HG03066 (cell line): ENCODE data around the gene SLC2A9.
"Not testable (repeated sequence)": the region's sequence is repeated elsewhere in the genome, so short reads cannot be mapped to it uniquely, and the experiment has no call there.

Experiments
- ATAC-seq: cut with Tn5 transposase; IDR thresholded peaks from one replicate; pipeline ENCODE4 v1.9.1; 2021; ENCODE audit warnings: low read depth; ENCODE audit not compliant: unreplicated experiment

Gene SLC2A9

GRCh38 chr4:10002278-10002677, 19.0 kb downstream of the SLC2A9 start:
- ATAC-seq: no peak

DNA sequence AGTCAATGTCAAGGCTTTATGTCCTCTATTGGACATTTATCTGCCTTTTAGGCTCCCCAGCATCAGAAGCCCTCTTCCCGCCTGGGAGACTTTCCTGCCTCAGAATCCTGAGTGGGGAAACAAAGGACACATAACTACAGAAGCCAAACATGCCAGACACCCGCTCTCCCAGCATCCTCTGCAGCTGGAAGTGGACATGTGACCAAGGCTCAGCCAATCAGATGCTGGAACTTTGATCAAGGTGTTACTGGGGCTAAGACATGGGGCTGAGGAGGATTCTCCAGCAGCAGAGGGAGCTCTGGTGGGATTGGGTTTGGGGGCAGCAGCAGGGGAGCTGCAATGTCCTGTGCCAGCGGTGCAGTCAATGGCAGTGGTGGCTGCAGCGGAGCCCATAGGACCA, 19.5 kb downstream of the SLC2A9 start:
- ATAC-seq: no peak

GRCh38 chr4:9999956-10000561, 21.2 kb downstream of the SLC2A9 start:
- ATAC-seq: no peak

- no peak for ATAC-seq
Measured at GRCh38 chr4:9997886-9998285, 23.4 kb downstream of the SLC2A9 start.

DNA sequence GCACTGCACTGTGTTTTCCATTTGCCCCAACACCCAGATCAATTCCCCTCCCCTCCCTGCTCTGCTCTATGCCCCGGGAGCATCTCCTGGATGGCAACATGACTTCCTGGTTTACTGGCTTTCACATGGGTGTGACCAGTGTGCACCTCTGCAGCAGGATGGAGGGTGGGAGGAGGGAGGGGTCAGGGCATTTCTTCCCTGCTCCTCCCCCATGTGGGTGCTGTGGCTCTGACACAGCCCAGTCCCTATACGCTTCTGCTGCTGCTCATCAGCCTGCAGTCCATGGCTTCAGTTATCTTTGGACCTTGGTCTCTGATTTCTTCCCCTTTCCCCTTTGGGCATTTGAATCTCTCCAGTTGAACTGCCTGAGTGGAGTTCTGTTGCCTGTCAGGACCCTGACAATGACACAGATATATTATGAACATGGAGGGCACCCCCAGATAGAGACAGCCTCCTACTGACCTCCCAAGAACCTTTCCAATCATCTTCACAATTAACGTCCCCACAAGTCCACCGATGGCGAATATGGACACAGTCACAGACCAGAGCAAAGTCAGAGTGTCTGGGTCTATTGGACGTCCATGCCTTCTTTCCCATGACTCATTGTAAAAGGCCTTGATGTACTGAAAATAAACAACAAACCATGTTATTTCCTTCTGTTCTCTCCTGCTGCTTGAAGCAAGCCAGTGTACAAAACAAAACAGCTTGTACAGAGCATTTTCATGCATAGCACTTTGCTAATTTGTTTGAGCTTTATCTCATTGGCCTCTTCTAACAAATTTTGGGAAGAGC, 24.8 kb downstream of the SLC2A9 start:
- no peak for ATAC-seq

- no peak for ATAC-seq
Measured at GRCh38 chr4:9994246-9994847, 26.9 kb downstream of the SLC2A9 start.

DNA sequence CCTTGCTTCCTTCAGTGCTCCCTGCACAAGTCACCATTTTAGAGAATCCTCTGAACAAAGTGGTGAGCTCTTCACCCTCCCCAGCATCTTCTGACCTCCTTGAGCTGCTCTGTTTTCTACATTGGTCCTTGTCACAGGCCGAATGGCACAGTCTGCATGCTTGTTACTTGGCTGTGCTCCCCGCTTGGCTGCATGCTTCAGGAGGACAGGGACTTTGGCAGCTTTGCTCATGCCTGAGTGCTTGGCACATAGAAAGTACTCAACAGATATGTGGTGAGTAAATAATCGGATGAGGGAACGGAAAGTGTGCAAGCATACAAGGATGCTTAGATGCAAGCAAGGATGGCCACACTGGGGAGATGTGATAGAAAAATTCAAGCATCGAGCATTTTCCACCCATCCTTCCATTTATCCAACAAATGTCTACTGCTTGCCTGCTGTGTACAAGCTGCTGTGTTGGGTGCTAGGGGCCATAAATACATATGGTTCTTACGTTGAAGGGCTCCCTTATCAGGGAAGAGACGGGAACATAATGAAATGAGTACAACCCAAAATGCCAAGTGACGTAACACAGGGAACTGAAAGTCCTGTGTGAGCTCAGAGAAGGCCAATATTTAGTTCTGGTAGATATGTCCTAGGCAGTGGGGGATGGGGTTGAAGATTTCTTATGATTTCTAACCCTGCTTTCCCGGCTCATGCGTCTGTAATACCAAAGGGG, 31.2 kb downstream of the SLC2A9 start:
- ATAC-seq: no peak

- ATAC-seq: no peak
Measured at GRCh38 chr4:9988933-9989332, 32.4 kb downstream of the SLC2A9 start.

GRCh38 chr4:9988363-9988749, 32.9 kb downstream of the SLC2A9 start:
- ATAC-seq: no peak

DNA sequence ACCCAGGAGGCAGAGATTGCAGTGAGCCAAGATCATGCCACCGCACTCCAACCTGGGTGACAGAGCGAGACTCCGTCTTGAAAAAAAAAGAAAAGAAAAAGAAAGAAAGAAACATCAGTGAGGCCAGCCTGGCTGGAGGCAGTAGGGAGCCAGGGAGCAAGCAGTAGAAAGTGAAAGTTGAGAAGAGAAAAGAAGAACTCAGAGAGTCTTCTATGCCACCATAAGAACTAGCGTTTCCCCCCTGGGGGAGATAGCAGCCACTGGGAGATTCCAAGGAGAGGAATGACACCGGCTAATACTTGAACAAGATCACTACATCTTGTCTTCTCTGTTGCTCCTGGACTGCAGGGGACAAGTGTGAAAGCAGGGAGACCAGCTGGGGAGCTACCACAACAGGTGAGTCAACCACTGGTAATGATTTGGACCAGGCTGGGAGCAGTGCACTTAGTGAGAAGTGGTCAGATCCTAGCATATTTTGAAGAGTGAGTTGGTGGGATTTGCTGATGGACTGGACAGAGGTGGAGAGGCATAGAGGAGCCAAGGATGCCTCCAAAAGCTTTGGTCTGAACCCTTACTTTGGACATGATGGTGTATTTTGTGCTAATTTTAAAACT, 33.4 kb downstream of the SLC2A9 start:
- ATAC-seq: peak; percentile 73

DNA sequence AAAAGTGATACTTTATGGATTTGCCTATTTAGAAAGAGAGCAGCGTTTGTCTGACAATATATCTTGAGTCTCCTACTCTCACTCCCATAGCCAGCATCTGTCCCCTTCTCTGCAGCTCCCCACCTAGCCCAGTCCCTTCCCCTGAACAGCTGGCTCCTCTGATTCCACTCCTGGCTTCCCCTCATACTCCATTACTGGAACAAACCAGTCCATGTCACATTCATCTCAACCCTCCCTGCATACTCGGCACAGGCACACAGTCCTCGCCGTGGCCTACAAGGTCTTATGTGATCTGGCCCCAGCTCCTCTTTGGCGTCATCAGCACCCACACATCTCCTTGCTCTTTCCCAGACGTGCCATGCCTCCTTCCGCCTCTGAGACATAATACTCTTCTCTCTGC, 36.7 kb downstream of the SLC2A9 start:
- ATAC-seq: no peak

DNA sequence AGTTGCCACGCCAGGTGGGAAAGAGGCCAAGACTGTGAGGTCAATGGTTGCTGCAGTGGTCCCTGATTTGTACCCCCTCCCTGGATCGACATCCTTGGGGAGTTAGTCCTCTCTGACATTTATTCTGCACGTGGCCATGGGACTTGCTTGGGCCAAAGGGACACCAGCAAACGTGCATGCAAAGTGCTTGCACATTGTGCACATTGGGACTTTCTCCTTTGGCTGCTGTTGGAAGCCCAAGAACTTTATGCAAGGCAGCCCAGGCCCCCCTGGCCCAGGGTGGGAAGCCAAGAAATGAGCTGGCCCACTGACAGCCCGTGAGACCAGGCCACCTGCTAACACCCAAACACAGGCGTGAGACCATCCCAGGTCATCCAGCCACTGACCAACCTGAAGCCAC, 38.1 kb downstream of the SLC2A9 start:
- no peak for ATAC-seq

DNA sequence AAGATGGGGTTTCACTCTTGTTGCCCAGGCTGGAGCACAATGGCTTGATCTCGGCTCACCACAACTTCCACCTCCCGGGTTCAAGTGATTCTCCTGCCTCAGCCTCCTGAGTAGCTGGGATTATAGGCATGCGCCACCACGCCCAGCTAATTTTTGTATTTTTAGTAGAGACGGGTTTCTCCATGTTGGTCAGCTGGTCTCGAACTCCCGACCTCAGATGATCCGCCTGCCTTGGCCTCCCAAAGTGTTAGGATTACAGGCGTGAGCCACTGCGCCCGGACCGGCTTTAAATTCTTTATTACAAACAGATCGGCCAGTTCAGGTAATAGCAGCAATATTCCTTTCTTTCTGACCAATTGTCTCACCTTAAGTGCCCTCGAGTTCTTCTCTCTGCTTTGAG, 39.4 kb downstream of the SLC2A9 start:
- not testable (repeated sequence) for ATAC-seq

DNA sequence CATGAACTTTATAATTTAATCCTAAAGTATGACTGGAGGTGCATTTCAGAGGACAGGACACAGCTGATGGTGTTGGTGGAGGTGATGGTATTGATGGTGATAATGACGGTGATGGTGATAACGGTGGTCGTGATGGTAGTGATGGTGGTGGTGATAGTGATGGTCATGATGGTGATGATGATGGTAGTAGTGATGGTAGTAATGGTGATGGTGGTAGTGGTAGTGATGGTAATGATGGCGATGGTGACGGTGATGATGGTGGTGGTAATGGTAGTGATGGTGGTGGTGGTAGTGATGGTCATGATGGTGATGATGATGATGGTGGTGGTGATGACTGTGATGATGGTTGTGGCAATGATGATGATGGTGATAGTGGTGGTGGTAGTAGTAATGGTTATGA, 40.4 kb downstream of the SLC2A9 start:
- ATAC-seq: no peak

DNA sequence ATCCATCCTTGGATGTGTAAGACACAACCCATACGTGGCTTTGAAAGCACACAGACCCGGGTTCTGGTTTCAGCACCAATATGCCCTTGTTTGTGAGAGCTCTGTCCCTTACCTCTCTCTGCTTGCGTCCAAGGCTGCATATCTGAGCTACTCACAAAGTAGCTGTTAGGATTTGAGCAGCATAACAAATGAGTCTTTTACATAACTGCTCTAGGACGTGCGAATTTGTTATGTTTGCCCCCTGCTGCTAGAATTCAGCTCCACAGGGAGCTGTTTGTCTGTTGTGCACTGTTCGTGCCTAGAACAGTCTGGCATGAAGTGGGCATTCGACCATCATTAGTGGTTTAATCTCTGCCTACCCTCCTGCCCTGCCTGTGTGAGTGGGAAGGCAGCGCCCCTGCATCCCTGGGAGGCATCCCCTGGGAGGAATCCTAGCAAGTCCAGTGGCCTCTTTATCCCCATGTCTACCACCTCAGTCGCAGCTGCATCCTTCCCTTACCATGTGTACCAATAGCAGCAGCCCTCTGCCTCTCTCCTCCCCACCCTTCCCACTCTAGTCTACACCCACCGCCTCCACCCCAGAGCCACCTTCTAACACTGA, 42.1 kb downstream of the SLC2A9 start:
- ATAC-seq: no peak

DNA sequence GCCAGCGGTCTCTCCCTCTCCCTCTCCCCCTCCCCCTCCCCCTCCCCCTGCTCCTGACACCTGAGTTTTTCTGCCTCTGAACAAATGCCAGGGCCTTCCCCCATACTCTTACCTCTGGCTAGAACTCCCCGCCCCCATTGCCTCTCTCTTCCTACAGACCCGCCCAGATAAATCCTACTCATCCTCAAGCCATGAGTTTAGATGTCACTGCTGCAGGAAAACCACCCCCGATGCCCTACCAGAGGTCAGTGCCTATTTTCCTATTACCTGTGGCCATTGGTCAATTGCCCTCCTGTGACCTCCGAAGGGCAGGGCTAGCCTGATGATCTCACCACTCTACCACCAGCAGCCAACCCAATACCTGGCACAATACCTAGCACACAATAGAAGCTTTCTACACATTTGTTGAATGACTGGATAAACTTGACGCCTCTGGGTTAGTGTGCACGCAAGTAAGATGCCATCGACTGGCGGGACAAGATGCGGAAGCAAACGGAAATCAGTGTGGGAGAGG, 43.7 kb downstream of the SLC2A9 start:
- no peak for ATAC-seq

- ATAC-seq: no peak
Measured at GRCh38 chr4:9976781-9977180, 44.5 kb downstream of the SLC2A9 start.

DNA sequence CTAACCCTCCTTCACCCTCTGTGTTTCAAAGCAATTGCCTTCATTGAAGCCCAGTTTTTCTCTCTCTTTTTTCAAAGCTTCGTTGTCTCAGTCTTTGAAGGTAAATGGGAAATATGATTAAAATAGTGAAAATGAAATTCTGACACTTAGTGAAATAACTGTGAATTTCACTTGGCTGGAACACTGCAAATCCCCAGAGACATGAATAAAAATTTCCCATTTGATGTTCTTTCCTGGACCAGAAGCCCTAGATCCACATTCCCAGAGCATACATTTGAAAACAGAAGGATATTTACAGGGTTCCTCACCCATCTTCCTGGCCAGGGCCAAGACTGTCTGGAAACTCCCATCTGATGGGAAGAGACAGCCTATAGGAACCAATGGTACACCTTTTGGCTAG, 45.0 kb downstream of the SLC2A9 start:
- ATAC-seq: no peak

- ATAC-seq: no peak
Measured at GRCh38 chr4:9971711-9972110, 49.6 kb downstream of the SLC2A9 start.

DNA sequence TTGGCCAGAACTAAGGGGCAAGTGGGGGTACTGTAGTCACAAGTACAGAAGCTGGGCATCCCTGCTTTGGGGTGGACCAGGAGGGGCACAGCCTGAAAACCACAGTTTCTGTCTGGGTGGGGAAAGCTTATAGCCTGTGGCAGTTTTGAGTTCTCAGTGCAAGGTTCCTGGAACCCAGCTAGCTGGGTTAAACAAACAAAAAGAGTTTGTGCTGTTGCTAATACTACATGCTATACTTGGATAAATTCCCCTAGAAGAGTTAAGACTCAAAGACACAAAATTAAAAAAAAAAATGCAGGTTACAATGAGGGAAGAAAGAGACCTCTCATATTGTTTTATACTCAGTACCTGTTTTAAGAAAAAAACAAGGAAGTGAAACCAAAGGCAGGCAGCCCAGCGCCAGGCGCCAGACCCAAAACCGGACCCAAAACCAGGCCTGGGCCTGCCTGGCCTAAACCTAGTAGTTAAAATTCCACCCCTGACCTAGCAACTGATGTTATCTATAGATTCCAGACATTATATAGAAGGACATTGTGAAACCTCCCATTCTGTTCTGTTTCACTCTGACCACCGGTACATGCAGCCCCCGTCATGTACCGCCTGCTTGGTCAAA, 50.8 kb downstream of the SLC2A9 start:
- peak; percentile 73 for ATAC-seq
